Lower leg skin (tissue), 3 donors: ENCODE results near the gene MUS81.

Source experiments
- CTCF ChIP-seq, 3 donors: fragments of 450-650 bp; IDR thresholded peaks; one replicate each; pipeline ENCODE4 v1.5.1; 2016; ENCODE audit warnings: antibody characterized with exemption in 3 of 3, mild to moderate bottlenecking in 3 of 3, moderate library complexity in 2 of 3
- POLR2A ChIP-seq, 2 donors: fragments of 450-650 bp; IDR thresholded peaks; one replicate each; pipeline ENCODE4 v1.6.1; 2016 to 2017; ENCODE audit warnings: antibody characterized with exemption in 2 of 2, mild to moderate bottlenecking in 1 of 2, moderate library complexity in 1 of 2

- no peak for TF ChIP-seq CTCF (IDR thresholded peaks at IDR 0.05)
- no peak for TF ChIP-seq POLR2A (IDR thresholded peaks at IDR 0.05)
Measured at GRCh38 chr11:65843811-65844210, 16.4 kb upstream of the MUS81 start.
